Muscle of arm (tissue), 12 donors: ENCODE results near the gene ZAP70. TPM values are rescaled to one million over a fixed set of nuclear protein-coding genes. Genes with fewer than 3 reads are reported as not detected.

ENCODE experiments used
- DNase-seq: peaks from one replicate; pipeline ENCODE4 v3.0.0-alpha.2; 2013
- polyA plus RNA-seq, 12 donors: library from polyadenylated mRNA; unstranded; fragments of 120-200 nt; gene quantifications; one replicate each; pipeline ENCODE4 v1.2.1, GENCODE V29; 2013; ENCODE audit not compliant: insufficient read length in 12 of 12

Gene ZAP70
- polyA plus RNA-seq, 12 donors: 1.5 to 9.0 (median 2.9) TPM; not detected in 1

GRCh38 chr2:97732436-97733340, 19.3 kb downstream of the ZAP70 start:
- DNase-seq: no peak

DNA sequence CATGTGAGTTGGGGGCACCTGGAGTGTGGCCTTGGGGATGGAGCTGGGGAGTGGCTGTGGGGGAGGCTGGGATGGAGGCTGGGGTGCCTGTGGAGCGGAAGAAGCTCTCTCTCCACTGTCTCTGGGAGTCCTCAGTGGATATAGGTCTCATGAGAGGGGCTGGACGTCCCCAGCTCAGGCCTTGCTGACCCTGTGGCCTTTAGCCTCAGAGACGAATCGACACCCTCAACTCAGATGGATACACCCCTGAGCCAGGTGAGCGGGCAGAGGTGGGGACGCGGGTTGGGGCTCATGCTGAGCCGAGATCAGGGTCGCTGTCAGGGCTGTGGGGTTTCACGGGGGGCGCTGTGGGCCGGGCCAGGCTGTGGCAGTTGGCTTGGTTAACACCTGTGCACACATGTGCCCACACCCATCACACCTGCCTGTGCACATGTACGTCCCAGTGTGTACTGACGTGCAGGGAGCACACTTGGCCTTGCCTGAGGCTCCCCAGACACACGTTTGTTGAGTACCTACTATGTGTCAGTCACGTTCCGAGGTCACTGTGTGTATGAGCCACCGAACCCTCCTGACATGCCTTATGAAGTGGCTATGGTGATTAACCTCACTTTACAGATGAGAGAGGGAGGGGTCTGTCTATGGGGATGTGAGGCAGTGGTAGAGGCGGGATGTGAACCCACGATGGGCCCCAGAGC, 20.1 kb downstream of the ZAP70 start:
- DNase-seq: no peak

DNA sequence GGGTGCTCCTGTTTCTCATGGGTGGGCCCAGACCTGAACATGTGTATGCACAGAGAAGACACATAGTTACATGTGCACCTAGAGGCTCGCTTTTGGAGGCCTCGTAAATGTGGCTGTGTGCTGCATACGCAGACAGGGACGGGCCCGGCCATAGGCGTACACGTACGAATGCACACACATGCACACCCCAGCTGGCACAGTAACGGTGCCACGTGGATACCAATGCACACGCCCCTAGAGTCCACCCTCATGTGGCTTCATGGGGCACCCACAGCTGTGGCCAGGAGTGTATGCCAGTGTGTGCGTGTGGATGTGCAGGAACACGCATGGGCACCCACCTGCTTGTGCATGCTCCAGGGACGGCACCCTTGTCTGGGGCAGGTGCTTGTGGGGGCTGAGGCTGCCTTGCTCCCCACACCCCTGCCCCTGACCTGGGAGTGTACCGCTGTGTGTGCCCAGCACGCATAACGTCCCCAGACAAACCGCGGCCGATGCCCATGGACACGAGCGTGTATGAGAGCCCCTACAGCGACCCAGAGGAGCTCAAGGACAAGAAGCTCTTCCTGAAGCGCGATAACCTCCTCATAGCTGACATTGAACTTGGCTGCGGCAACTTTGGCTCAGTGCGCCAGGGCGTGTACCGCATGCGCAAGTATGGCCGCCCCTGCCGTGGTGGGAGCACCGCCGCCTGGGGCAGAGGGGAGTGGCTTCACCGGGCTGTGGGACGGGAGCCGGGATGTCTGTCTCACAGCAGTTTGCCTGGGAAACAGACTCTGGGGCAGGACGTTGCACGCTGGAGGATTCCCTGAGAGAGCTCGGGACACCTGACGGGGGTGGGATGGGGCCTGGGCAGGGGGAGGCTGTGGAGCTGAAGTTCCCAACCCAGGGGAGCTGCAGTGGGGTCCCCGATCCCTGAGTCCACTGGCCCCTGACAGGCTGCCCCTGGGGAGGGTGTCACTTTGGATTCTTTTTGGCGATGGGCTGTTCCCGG, 21.0 kb downstream of the ZAP70 start:
- DNase-seq: no peak

- DNase-seq: no peak
Measured at GRCh38 chr2:97735161-97735561, 21.8 kb downstream of the ZAP70 start.

DNA sequence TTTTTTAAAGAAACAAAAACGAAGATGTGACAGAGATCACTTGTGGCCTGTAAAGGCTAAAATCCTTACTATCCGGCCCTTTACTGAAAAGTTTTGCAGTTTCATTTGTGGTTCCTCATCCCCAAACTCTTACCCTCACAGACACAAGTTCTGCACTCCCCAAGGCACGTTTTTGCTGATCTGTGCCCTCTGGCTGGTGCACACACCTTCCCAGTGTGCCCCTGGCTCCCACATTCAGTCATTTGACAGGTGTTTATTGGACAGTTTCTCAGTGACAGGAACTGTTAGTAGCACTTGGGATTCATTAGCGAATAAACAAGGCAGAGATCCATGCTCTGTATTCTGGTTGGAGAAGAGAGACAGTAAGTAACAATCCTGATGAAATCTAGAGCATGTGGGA, 22.8 kb downstream of the ZAP70 start:
- DNase-seq: no peak

- no peak for DNase-seq
Measured at GRCh38 chr2:97736608-97737330, 23.4 kb downstream of the ZAP70 start.

GRCh38 chr2:97737421-97738178, 24.2 kb downstream of the ZAP70 start:
- no peak for DNase-seq

DNA sequence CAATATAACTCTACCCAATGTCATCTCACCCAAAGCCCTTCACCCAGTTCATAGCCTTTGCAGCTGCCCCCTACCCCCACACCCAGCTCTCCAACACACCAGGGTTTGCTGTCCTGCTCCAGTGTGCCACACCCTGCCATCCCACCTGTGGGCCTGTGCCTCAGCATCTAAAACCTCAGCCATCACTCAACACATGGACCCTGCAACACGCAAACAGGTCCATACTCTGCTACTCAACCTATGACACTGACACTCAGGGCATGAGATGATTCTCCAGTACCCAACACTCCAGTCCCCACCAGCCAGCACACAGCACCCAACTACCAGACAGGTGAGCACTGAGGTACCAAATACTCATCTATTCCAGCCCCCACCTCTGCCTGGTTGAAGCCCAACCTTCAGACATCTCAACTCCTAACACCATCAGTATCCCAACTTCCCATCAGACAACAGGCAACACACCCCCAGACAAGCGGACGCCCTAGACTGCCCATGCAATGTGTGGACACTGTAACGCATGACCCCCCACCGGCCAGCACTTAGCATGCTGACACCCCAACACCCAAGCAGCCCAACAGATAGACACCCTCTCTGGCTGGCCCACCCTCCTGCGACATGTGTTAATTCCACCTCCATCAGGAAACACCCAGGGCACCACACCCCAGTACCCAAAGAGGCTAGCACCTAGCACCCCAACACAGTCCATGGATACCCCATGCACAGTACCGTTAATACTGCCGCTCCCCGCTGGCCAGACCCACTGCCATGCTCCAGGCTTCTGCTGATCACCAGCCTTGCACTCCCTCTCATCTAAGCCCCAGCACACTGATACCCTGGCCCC, 25.0 kb downstream of the ZAP70 start:
- no peak for DNase-seq

- no peak for DNase-seq
Measured at GRCh38 chr2:97739020-97739892, 25.9 kb downstream of the ZAP70 start.

- DNase-seq: no peak
Measured at GRCh38 chr2:97739893-97740245, 26.5 kb downstream of the ZAP70 start.

- DNase-seq: no peak
Measured at GRCh38 chr2:97740590-97741182, 27.3 kb downstream of the ZAP70 start.

DNA sequence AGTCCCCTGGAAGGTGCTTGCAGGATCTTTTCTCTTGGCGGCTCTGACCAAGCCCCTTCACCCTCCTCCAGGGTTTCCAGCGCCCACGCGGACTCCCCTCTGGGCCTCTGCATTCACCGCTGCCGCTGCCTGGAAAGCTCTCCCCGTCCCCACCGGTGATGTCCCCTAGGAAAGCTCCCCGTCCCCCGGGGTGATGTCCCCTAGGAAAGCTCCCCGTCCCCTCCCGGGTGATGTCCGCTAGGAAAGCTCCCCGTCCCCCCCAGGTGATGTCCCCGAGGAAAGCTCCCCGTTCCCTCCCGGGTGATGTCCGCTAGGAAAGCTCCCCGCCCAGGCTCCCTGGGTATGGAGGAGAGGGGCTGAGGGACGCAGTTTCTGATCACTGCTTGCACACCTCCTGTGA, 27.9 kb downstream of the ZAP70 start:
- DNase-seq: no peak

GRCh38 chr2:97741686-97742085, 28.3 kb downstream of the ZAP70 start:
- no peak for DNase-seq

- no peak for DNase-seq
Measured at GRCh38 chr2:97742381-97742847, 29.0 kb downstream of the ZAP70 start.

- no peak for DNase-seq
Measured at GRCh38 chr2:97743913-97744312, 30.5 kb downstream of the ZAP70 start.

DNA sequence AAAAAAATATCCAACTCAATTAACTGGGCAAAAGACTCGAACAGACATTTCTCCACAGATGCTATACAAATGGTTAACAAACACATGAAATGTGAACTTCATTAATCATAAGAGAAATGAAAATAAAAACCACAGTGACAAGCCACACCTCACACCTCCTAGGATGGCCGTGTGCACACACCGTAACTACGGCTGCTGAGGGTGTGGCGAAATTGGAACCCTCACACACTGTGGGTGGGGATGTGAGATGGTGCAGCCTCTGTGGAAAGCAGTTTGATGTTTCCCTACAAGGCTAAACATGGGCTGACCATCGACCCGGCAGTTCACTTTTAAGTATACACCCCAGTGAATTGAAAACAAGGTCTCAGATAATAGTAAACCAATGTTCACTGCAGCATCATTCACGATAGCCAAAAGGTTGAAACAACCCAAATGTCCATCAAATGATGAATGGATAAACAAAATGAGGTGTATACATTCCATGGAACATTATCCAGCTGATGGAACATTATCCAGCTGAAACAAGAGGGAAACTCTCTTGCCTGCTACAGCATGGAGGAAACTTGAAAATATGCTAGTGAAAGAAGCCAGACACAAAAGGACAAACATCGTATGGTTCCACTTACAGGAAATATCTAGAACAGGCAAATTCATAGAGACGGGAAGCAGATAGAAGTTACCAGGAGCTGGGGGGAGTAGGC, 32.2 kb downstream of the ZAP70 start:
- no peak for DNase-seq

DNA sequence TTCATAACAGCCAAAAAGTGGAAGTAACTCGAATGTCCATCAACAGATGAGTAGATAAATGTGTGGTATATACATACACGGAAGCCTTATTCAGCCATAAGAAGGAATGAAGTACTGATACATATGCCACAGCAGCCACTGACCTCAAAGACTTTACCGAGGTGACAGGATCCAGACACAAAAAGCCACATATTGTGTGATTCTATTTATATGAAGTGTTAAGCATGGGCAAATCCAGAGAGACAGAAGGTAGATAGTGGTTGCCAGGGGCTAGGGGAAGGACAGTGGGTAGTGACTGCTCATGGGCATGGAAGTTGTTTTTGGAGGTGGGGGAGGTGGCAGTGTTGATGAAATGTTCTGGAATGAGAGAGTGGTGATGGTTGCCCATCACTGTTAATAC, 33.9 kb downstream of the ZAP70 start:
- DNase-seq: no peak
